GM19372 (cell line): Measurements from ENCODE around the gene NCAPH2.
"Not testable (repeated sequence)": the region's sequence is repeated elsewhere in the genome, so short reads cannot be mapped to it uniquely, and the experiment has no call there.

ENCODE experiments used
- ATAC-seq: cut with Tn5 transposase; IDR thresholded peaks from one replicate; pipeline ENCODE4 v1.9.1; 2021; ENCODE audit warnings: mild to moderate bottlenecking, low read depth, moderate library complexity; ENCODE audit not compliant: unreplicated experiment

The NCAPH2 gene

GRCh38 chr22:50528682-50529415 is 20.8 kb downstream of the NCAPH2 start:
- no peak for ATAC-seq

- ATAC-seq: no peak
Observed at GRCh38 chr22:50529416-50529896, 21.4 kb downstream of the NCAPH2 start.

- no peak for ATAC-seq
Observed at GRCh38 chr22:50529897-50530579, 22.0 kb downstream of the NCAPH2 start, which contains the start of gene TYMP. Gene TYMP, minus strand, starts transcription at chr22:50530012. Its CDS starts 303 bp downstream, at chr22:50529709.

- ATAC-seq: no peak
Observed at GRCh38 chr22:50530580-50530876, 22.5 kb downstream of the NCAPH2 start.

- no peak for ATAC-seq
Observed at GRCh38 chr22:50530877-50531545, 23.0 kb downstream of the NCAPH2 start.

- no peak for ATAC-seq
Observed at GRCh38 chr22:50531546-50531961, 23.5 kb downstream of the NCAPH2 start.

- no peak for ATAC-seq
Observed at GRCh38 chr22:50531962-50532674, 24.1 kb downstream of the NCAPH2 start.

- ATAC-seq: no peak
Observed at GRCh38 chr22:50532824-50533796, 25.1 kb downstream of the NCAPH2 start.

GRCh38 chr22:50533856-50534711 is 26.1 kb downstream of the NCAPH2 start:
- ATAC-seq: not testable (repeated sequence)

GRCh38 chr22:50535113-50535512 is 27.1 kb downstream of the NCAPH2 start:
- ATAC-seq: no peak

GRCh38 chr22:50536226-50536625 is 28.2 kb downstream of the NCAPH2 start:
- ATAC-seq: no peak

- no peak for ATAC-seq
Observed at GRCh38 chr22:50537765-50538164, 29.7 kb downstream of the NCAPH2 start.

GRCh38 chr22:50540381-50540780 is 32.4 kb downstream of the NCAPH2 start:
- no peak for ATAC-seq

- not testable (repeated sequence) for ATAC-seq
Observed at GRCh38 chr22:50541667-50542026, 33.6 kb downstream of the NCAPH2 start.

- no peak for ATAC-seq
Observed at GRCh38 chr22:50542416-50542927, 34.4 kb downstream of the NCAPH2 start.

GRCh38 chr22:50544078-50544745 is 36.2 kb downstream of the NCAPH2 start:
- ATAC-seq: no peak

- ATAC-seq: no peak
Observed at GRCh38 chr22:50544746-50545253, 36.8 kb downstream of the NCAPH2 start.
